Stimulated activated CD4-positive, alpha-beta T cell treated with anti-CD3 and anti-CD28 coated beads, Interleukin-2, amount 100 ng/mL, for 4 hours (primary cell): ENCODE data around the gene LMNA.
"Not testable (repeated sequence)": the region's sequence is repeated elsewhere in the genome, so short reads cannot be mapped to it uniquely, and the experiment has no call there.

Experiments used
- DNase-seq: peaks from one replicate; pipeline ENCODE4 v3.0.0-alpha.2; 2020; ENCODE audit warnings: low read depth

The LMNA gene

GRCh38 chr1:156122086-156122485 is 7.6 kb downstream of the LMNA start:
- no peak for DNase-seq

DNA sequence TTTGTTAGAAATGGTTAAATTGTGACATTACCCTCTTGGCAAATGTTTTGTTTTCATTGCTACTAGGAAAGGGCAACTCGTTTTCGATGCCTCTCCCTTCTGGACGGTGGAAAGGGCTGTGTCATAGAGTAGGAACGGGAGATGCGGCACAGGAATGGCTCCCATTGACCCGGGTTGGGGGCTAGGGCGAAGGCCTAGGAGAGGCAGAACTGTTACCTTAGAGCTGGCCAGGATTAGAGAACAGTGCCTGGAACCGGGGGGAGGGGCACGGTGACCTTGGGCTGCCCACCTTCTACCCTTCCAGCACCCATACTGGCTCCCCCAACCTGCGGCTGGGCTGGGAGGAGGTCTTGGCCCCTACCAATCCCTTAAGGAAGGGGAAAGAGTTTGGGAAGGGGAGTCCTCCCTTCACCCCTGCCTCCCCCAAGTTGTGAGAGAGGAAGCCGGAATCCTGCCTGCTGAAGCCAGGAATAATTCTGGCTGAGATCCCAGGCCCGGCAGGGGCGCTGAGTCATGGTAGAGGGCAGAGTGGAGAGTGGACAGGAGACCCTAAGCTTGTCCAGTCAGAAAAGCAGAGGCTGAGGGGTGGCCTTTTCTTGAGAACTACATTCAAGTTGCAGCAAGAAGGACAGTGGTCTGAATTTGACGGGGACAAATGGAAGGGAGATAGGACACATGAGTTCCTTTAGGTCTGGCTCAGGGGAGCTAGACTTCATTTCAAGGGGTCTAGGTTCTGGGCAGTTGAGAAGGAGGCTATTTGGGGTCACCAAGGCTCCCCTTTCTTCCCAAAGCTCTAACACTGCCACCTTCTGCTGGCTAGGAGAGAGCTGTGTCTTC is 8.2 kb downstream of the LMNA start:
- no peak for DNase-seq

- peak; percentile 52 for DNase-seq
These were observed 9.1 kb downstream of the LMNA start for GRCh38 chr1:156123356-156124196.

- DNase-seq, result no peak
These were observed 10.3 kb downstream of the LMNA start for GRCh38 chr1:156124557-156125483.

GRCh38 chr1:156125544-156125943 is 11.0 kb downstream of the LMNA start:
- DNase-seq, result not testable (repeated sequence)

DNA sequence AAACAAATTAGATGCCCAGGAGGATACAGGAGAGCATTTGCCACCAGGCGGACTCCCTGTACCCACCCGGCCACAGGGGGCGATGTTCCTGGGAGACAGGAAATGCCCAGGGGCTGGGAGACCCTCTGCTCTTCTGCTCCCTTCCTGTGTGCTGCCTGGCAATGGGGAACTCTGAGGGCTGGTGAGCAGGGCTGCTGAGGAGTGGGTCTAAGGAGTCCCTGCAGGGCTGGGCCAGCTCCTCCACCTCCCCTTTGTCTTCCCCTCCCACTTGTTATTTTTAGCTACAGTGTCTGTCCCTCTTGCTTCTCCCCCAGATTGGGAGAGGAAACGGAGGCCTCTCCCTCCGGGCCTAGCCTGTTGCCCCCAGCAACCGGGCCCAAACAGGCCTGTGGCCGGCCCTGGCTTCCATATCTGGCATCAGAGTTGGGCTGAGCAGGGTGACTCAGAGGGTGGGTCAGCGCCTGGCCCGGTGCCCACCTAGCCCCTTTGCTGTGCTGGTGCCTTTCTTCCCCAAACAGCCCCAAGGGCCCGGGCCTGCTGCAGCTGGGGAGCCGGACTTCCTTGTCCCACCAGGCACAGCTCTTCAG is 11.6 kb downstream of the LMNA start:
- DNase-seq, result no peak

GRCh38 chr1:156126630-156127534 is 12.4 kb downstream of the LMNA start:
- peak; percentile 72 for DNase-seq

GRCh38 chr1:156128308-156128653 is 13.8 kb downstream of the LMNA start:
- no peak for DNase-seq

DNA sequence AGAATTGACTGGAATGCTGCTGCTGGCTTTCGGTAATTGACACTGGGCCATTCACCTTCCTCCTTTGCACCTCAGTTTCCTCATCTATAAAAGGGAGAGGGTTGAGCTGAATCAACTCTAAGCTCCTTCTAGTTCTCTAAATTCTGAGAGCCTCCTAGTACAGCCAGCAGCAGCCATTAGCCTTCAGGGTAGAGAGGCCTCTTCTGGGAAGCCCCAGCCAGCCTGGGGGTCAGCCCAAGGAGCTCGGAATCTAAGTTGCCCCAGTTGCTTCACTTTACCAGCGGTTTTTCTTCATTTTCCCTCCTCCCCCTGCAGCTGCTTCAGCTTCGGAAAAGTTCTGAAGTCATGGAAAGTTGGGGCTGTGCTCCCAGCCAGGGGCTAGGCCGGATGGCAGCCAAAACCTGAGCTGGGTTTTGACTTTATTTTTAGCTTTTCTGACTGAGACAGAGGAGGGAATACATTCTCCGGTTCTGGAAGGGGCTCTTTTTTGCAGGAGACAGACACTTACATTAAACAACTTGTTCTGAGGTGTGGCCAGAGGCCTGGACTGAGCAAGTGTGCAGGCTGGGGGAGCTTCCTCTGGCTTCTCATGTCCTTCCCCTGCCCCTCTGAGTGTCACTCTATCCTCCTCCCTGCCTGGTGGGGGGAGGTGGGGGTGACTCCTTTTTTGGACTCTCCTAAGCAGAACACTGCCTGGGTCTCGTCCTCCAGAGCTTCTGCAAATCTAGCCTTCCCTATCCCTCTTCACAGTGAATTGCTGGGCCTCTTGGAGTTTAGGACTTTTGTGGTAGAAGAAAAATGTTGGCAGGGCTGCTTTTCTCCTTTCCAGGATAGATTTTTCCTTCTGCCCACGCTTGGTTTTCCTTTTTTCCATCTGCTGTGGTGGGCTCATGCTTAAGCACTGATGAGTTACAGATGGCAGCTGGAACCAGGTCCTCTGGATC is 14.4 kb downstream of the LMNA start:
- no peak for DNase-seq

DNA sequence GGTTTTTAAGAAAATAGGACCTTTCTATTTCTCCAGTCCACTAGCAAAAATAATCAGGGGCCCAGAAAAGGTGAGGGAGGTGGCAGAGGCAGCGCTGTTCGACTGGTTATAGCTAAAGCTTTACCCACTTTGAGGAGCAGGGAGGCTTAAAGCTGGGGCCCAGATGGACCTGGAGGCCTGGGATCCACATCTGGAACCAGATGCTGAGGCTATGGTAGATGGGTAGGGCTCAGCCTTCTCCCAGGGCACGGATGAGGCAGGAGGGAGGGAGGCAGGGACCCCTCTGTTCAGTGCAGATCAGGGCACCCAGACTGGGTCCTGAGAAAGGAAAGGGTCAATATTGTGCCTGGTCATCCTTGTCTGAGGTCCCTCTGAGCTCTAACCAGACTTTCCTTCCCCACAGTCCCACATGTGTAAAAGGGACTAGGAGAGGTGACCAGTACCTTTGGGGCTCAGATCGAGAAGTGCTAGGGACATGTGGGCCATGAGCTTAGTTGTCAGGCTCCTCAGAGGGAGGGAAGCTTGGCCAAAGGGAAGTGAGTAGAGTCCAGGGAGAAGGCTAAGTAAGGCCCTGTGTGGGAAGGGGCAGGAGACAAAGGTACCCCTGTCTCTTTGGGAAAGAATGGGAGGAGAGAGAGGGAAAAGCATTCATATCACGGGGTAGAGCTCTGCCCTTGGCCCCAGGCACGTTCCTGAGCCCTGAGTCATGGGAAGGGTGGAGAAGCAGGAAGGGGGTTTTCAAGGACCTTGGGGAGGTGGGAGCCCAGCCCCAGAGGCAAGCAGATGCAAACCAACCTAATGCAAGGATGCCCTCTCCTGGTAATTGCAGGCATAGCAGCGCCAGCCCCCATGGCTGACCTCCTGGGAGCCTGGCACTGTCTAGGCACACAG is 15.4 kb downstream of the LMNA start:
- peak; percentile 65 for DNase-seq

DNA sequence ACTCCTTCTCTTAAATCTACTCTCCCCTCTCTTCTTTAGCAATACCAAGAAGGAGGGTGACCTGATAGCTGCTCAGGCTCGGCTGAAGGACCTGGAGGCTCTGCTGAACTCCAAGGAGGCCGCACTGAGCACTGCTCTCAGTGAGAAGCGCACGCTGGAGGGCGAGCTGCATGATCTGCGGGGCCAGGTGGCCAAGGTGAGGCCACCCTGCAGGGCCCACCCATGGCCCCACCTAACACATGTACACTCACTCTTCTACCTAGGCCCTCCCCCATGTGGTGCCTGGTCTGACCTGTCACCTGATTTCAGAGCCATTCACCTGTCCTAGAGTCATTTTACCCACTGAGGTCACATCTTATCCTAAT is 16.0 kb downstream of the LMNA start:
- DNase-seq, result no peak

- no peak for DNase-seq
These were observed 20.4 kb downstream of the LMNA start for GRCh38 chr1:156134716-156135435.

- no peak for DNase-seq
These were observed 21.7 kb downstream of the LMNA start for GRCh38 chr1:156135930-156136871.

DNA sequence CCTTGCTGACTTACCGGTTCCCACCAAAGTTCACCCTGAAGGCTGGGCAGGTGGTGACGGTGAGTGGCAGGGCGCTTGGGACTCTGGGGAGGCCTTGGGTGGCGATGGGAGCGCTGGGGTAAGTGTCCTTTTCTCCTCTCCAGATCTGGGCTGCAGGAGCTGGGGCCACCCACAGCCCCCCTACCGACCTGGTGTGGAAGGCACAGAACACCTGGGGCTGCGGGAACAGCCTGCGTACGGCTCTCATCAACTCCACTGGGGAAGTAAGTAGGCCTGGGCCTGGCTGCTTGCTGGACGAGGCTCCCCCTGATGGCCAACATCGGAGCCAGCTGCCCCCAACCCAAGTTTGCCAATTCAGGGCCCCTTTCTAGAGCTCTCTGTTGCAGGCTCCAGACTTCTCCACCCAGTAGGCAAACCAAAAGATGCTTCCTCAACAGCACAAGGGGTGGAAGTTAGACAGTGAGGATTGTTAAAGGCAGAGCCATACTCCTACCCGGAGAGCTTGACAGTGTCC is 22.5 kb downstream of the LMNA start:
- no peak for DNase-seq

DNA sequence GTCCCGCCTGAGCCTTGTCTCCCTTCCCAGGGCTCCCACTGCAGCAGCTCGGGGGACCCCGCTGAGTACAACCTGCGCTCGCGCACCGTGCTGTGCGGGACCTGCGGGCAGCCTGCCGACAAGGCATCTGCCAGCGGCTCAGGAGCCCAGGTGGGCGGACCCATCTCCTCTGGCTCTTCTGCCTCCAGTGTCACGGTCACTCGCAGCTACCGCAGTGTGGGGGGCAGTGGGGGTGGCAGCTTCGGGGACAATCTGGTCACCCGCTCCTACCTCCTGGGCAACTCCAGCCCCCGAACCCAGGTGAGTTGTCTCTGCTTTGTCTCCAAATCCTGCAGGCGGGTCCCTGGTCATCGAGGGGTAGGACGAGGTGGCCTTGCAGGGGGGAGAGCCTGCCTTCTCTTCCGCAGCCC is 24.0 kb downstream of the LMNA start:
- no peak for DNase-seq

DNA sequence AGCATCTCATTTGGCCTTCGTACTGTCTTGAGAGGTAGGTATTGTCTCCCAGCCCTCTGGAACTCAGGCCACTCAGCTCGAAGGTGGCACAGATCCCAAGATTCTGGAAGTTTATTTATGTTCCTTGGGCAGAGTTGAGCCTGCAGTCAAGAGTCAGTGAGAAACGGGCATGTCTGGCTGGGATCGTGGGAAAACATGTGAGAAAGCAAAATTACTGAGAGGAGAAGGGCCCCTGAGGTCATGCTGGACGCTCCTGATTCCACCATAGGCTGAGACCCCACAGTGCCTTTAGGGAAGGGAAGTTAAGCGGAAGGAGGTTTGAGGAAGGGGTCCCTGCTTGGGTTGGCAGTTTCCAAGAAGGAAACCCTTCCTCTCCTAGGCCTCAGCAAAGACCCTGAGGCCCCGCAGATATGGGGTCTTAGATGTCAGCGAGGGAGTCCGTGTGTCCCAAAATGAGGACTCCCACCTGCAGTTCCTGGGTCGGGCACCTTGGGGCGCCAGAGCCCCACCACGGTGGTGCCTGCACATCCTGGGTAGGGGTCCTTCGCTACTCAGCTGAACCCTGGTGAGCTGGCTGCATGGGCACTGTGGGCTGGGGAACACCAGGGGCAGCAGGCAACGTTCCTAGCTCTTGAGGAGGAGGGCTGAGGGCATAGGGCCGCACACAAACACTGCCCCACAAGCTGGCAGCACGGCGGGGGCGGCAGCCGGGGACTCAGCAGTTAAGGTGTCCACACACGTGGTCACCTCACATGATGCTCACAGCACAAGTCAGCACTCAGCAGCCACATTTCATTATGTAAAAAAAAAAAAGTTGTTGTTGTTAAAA is 26.6 kb downstream of the LMNA start:
- no peak for DNase-seq
